Neural progenitor cell (in vitro differentiated cells): Measurements from ENCODE around the gene MCCD1. TPM values are rescaled to one million over a fixed set of nuclear protein-coding genes. Genes with fewer than 3 reads are reported as not detected.

Experiments used
- DNase-seq: peaks from one replicate; pipeline ENCODE4 v3.0.0-alpha.2; 2016; ENCODE audit warnings: low spot score
- H2AFZ ChIP-seq: fragments of 200-600 bp; sonication (generic); replicated peaks from 2 replicates; pipeline ENCODE4 v1.6.1; 2016; ENCODE audit warnings: antibody characterized with exemption
- H3F3A ChIP-seq: fragments of 200-600 bp; sonication (generic); 2 replicates; pipeline ENCODE4 v1.6.1; 2016; ENCODE audit warnings: antibody characterized with exemption, low read depth
- H3K27ac ChIP-seq: fragments of 200-600 bp; sonication (generic); 2 replicates; pipeline ENCODE4 v1.5.1; 2016; ENCODE audit warnings: mild to moderate bottlenecking
- H3K27me3 ChIP-seq: fragments of 200-600 bp; sonication (generic); 2 replicates; pipeline ENCODE4 v1.6.1; 2016; ENCODE audit warnings: mild to moderate bottlenecking, moderate library complexity
- H3K36me3 ChIP-seq: fragments of 200-600 bp; sonication (generic); 2 replicates; pipeline ENCODE4 v1.5.1; 2016
- H3K4me1 ChIP-seq: fragments of 200-600 bp; sonication (generic); 2 replicates; pipeline ENCODE4 v1.6.1; 2016; ENCODE audit warnings: mixed run types
- H3K4me2 ChIP-seq: fragments of 200-600 bp; sonication (generic); 2 replicates; pipeline ENCODE4 v1.6.1; 2016
- H3K4me3 ChIP-seq: fragments of 200-600 bp; sonication (generic); 2 replicates; pipeline ENCODE4 v1.5.1; 2016
- H3K79me2 ChIP-seq: fragments of 200-600 bp; sonication (generic); 2 replicates; pipeline ENCODE4 v1.6.1; 2016; ENCODE audit warnings: low read depth
- H3K9ac ChIP-seq: fragments of 200-600 bp; sonication (generic); 2 replicates; pipeline ENCODE4 v1.6.1; 2016
- H3K9me3 ChIP-seq: fragments of 200-600 bp; sonication (generic); 2 replicates; pipeline ENCODE4 v1.5.1; 2016; ENCODE audit warnings: low read depth
- H4K20me1 ChIP-seq: fragments of 200-600 bp; sonication (generic); 2 replicates; pipeline ENCODE4 v1.6.1; 2016; ENCODE audit warnings: low read depth
- H3K27ac Mint-ChIP-seq: 3 replicates; pipeline ENCODE4 v1.8.0; 2021; ENCODE audit warnings: mixed read lengths
- H3K27me3 Mint-ChIP-seq: 2 replicates; pipeline ENCODE4 v1.8.0; 2022; ENCODE audit warnings: low read depth, mild to moderate bottlenecking, inconsistent platforms, moderate library complexity, mixed read lengths; ENCODE audit not compliant: insufficient read depth
- H3K36me3 Mint-ChIP-seq: 3 replicates; pipeline ENCODE4 v1.8.0; 2021; ENCODE audit warnings: mixed read lengths
- H3K4me1 Mint-ChIP-seq: 3 replicates; pipeline ENCODE4 v1.8.0; 2021; ENCODE audit warnings: mixed read lengths
- H3K4me3 Mint-ChIP-seq: 3 replicates; pipeline ENCODE4 v1.8.0; 2021; ENCODE audit warnings: mild to moderate bottlenecking, moderate library complexity, mixed read lengths
- H3K9me3 Mint-ChIP-seq: 3 replicates; pipeline ENCODE4 v1.8.0; 2020; ENCODE audit warnings: mixed read lengths
- EZH2 ChIP-seq: fragments of 200-600 bp; sonication (generic); IDR thresholded peaks from 2 replicates; pipeline ENCODE4 v1.6.1; 2017; ENCODE audit warnings: antibody characterized with exemption, mild to moderate bottlenecking, moderate library complexity
- EZH2phosphoT487 ChIP-seq: fragments of 200-600 bp; sonication (generic); IDR thresholded peaks from 2 replicates; pipeline ENCODE4 v1.6.1; 2017; ENCODE audit warnings: antibody characterized with exemption
- total RNA-seq: library from RNA; depleted of rRNA; stranded (reverse); fragments of >200 nt; gene quantifications from 2 replicates; pipeline ENCODE4 v1.2.3, GENCODE V29; 2015; ENCODE audit warnings: low replicate concordance
- TF ChIP-seq, protein P1 (sequence below): fragments of 200-600 bp; sonication (generic); IDR thresholded peaks from 2 replicates; pipeline ENCODE4 v1.5.1; 2017; ENCODE audit warnings: antibody characterized with exemption, mild to moderate bottlenecking

The MCCD1 gene
- total RNA-seq, 1 donor from 2014 or later, result not detected

DNA sequence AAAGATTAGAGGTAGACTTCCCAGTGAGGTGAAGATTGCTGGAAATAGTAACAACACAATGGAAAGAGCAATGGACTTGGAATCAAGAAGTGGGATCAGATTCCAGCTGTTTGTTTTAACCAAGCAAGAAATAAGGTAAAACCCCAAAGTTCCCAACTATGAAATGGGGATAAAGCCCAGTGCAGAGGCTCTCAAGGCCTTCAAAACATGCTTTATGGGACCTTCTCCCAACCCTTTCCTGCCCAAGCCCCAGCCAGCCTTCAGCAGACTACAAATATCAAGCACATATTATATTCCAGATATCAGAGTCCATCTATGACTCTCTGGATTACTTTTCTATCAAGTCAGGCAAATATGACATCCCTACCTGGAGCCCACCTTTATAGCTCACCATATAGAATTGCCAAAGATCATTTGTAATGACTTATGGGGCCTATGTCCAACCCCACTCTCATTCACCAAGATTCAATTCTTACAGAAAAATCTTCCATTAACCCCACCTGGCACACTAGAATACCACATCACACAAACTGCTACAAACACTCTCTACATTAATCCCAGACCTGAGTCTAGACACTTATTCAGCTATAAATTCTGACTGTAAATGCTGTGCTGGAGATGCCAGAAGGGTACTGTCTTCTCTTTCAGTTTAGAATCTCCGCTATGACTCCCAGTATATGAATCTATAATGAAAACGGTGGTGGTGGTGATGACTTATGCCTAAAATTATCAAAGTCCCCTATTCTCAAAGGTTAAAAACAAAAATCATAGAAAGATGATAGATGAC is 7.0 kb downstream of the MCCD1 start:
- H3K4me1 Mint-ChIP-seq, result peaks cover 25% of the 10 kb centered on the region
- H3K36me3 ChIP-seq, result peaks cover 52% of the 10 kb centered on the region

DNA sequence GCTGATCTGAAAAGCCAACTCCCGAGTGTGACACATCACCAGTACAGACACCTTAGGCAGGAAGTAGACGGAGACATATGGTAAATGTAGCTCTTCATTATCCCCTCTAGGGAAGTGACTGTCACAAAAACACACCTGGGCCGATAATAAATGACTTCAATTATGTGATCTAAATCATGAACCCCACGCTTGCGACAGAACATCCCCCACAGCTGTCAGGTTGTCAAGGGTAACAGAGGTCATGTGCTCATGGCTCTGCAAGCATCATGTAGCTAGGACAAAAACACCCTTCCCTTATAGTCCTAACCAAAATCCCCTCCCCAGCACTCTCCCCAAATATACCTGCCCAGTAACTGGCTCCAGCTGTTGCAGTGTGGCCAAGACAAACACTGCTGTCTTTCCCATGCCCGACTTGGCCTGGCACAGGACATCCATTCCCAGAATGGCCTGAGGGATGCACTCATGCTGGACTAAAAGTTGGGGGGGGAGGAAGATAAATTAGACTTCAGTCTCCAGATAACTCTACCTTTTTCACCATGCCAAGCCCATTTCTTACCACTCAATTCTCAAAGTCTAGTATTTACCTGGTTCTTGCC is 10.1 kb downstream of the MCCD1 start:
- H3K27ac Mint-ChIP-seq, result no peak overlapping the region
- H3K36me3 ChIP-seq, result peaks cover 42% of the 10 kb centered on the region
- no peaks in the 10 kb centered on the region for H3K9me3 Mint-ChIP-seq
- peak overlapping the region; percentile 100 for H3K4me3 Mint-ChIP-seq
- DNase-seq, result no peak
- H3K79me2 ChIP-seq, result peaks cover 90% of the 10 kb centered on the region
- peaks cover 75% of the 10 kb centered on the region for H4K20me1 ChIP-seq
- peaks cover 6% of the 10 kb centered on the region for H3K27me3 Mint-ChIP-seq
- TF ChIP-seq EZH2phosphoT487, result no peak
- no peak for TF ChIP-seq EZH2
- TF ChIP-seq, protein P1, sequence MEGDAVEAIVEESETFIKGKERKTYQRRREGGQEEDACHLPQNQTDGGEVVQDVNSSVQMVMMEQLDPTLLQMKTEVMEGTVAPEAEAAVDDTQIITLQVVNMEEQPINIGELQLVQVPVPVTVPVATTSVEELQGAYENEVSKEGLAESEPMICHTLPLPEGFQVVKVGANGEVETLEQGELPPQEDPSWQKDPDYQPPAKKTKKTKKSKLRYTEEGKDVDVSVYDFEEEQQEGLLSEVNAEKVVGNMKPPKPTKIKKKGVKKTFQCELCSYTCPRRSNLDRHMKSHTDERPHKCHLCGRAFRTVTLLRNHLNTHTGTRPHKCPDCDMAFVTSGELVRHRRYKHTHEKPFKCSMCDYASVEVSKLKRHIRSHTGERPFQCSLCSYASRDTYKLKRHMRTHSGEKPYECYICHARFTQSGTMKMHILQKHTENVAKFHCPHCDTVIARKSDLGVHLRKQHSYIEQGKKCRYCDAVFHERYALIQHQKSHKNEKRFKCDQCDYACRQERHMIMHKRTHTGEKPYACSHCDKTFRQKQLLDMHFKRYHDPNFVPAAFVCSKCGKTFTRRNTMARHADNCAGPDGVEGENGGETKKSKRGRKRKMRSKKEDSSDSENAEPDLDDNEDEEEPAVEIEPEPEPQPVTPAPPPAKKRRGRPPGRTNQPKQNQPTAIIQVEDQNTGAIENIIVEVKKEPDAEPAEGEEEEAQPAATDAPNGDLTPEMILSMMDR, result no peak
- no peak overlapping the region for H2AFZ ChIP-seq
- peaks cover 57% of the 10 kb centered on the region for H3K36me3 Mint-ChIP-seq
- no peak overlapping the region for H3K27ac ChIP-seq
- H3K4me3 ChIP-seq, result peak overlapping the region; percentile 96
- H3K9me3 ChIP-seq, result no peaks in the 10 kb centered on the region
- H3K4me2 ChIP-seq, result peak overlapping the region; percentile 89
- no peaks in the 10 kb centered on the region for H3K27me3 ChIP-seq
- peaks cover 16% of the 10 kb centered on the region for H3K4me1 ChIP-seq
- H3K9ac ChIP-seq, result peak overlapping the region; percentile 99
- peaks cover 78% of the 10 kb centered on the region for H3F3A ChIP-seq
- H3K4me1 Mint-ChIP-seq, result peaks cover 35% of the 10 kb centered on the region

More for the DNA sequence above, 7.0 kb downstream of the MCCD1 start:
- DNase-seq, result no peak
- Histone ChIP-seq H4K20me1 (peaks cover 99% of the 10 kb centered on the region), H3K27ac (no peak overlapping the region), H2AFZ (no peak overlapping the region), H3K9ac (no peak overlapping the region), H3K4me1 (peaks cover 16% of the 10 kb centered on the region), H3K4me3 (no peak overlapping the region), H3F3A (peaks cover 85% of the 10 kb centered on the region), H3K4me2 (no peak overlapping the region), H3K27me3 (no peaks in the 10 kb centered on the region), H3K79me2 (peaks cover 85% of the 10 kb centered on the region), H3K9me3 (no peaks in the 10 kb centered on the region)
- H3K27me3 Mint-ChIP-seq, result peaks cover 6% of the 10 kb centered on the region
- H3K36me3 Mint-ChIP-seq, result peaks cover 73% of the 10 kb centered on the region
- H3K9me3 Mint-ChIP-seq, result no peaks in the 10 kb centered on the region
- H3K27ac Mint-ChIP-seq, result no peak overlapping the region
- TF ChIP-seq EZH2 (no peak), EZH2phosphoT487 (no peak)
- TF ChIP-seq, protein P1, result no peak
- no peak overlapping the region for H3K4me3 Mint-ChIP-seq

DNA sequence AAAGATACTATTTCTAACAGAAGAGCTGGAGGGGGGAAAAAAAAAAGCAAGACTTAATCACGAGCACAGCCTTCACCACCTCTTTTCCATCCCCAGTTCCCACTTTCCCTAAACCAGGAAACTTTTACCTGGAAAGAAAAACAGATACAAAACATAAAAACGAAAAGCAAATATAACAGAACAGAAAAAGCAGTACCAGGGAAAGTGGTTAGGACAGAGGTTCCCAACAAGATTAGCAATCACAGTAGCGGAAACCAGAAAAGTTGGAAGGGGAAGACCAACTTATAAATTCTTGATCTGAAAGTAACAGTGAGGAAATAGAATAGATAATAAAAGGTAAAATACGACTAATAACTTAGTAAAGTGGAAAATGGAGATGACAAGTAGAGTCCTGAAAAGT is 11.9 kb downstream of the MCCD1 start:
- DNase-seq, result no peak
- TF ChIP-seq, protein P1, result no peak
- TF ChIP-seq EZH2phosphoT487, result no peak
- TF ChIP-seq EZH2, result no peak
- Mint-ChIP-seq H3K9me3 (no peaks in the 10 kb centered on the region), H3K27me3 (peaks cover 6% of the 10 kb centered on the region), H3K4me3 (peak overlapping the region; percentile 100), H3K27ac (peak overlapping the region; percentile 100), H3K4me1 (peaks cover 44% of the 10 kb centered on the region), H3K36me3 (peaks cover 45% of the 10 kb centered on the region)
- Histone ChIP-seq H3K27me3 (no peaks in the 10 kb centered on the region), H3K4me3 (peak overlapping the region; percentile 96), H3K36me3 (peaks cover 32% of the 10 kb centered on the region), H4K20me1 (peaks cover 58% of the 10 kb centered on the region), H3K27ac (no peak overlapping the region), H3K4me1 (peaks cover 16% of the 10 kb centered on the region), H3K4me2 (peak overlapping the region; percentile 89), H3K79me2 (peaks cover 76% of the 10 kb centered on the region), H3F3A (peaks cover 61% of the 10 kb centered on the region), H3K9ac (peak overlapping the region; percentile 99), H3K9me3 (no peaks in the 10 kb centered on the region), H2AFZ (no peak overlapping the region)
